Activated gamma-delta T cell (primary cell): ENCODE data around the gene SNX25.

Source experiments
- DNase-seq: peaks from one replicate; lab custom pipeline; 2025; lab: John Stamatoyannopoulos, UW

SNX25 gene

DNA sequence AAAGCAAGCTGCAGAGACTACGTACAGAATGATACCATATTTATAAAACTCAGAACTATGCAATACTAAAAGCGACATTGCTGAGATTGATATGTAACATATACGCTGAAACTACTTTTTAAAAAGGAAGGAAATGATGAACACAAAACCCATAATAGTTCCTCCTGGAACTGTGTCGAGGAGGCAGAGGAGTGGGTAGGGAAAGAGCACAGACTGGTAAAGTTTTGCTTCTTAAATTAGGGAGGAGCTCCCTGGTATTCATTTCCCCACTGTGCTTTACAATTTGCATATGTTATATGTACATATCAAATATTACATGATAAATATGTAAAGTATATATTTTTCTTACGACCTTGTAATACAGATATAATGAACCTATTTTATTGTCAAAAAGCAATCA, 202.5 kb downstream of the SNX25 start:
- DNase-seq, result no peak

DNA sequence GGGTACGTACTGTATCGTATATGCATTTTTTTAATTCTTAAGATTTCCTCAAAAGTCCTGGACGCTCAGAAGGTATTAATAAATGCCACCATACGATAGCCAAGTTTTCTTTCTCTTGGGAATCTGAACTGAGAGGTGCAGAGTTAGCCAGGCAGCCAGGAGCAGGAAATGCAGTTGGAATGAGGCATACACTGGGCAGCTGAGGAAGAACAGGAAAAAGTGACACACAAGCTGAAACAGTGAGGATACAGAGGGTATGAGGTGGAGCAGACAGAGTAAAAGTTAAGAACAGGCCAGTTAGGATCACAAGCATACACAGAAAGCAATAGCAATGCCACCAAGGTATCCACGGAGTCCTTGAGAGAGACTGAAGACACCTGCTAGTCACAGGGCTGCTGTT, 203.0 kb downstream of the SNX25 start:
- DNase-seq, result no peak
